ENCODE measurements around the gene XPNPEP2. TPM values are rescaled to one million over a fixed set of nuclear protein-coding genes. Genes with fewer than 3 reads are reported as not detected.

XPNPEP2 gene
- total RNA-seq, 6 experiments from 2014 or later = 2.9 to 30.7 (median 16.5) TPM

GRCh38 chrX:129785160-129785947, 46.6 kb downstream of the XPNPEP2 start:
- TF ChIP-seq POLR2A (IDR thresholded peaks at IDR 0.05) = no peak
- TF ChIP-seq CTCF (IDR thresholded peaks at IDR 0.05) = no peak
- Histone ChIP-seq H3K27ac (no peak overlapping the region), H3K36me3 (no peaks in the 10 kb centered on the region), H3K4me1 (no peaks in the 10 kb centered on the region), H3K27me3 (no peaks in the 10 kb centered on the region), H3K4me3 (no peak overlapping the region), H3K9me3 (no peaks in the 10 kb centered on the region)
- intact Hi-C loops (cut with DNase I) = no loop called here
- ATAC-seq (no peak), DNase-seq (no peak)
- 51% methylated on average over 9 of the region's 11 CpGs for WGBS (ENCODE audit: insufficient coverage, low coverage, low lambda C conversion rate, missing lambda C conversion rate)

- ATAC-seq = peak in 1 of 4 donors; percentile 24
- H3K27ac ChIP-seq = no peak overlapping the region
- no peaks in the 10 kb centered on the region for H3K27me3 ChIP-seq
- H3K36me3 ChIP-seq = no peaks in the 10 kb centered on the region
- H3K4me3 ChIP-seq = no peak overlapping the region
- WGBS (ENCODE audit: insufficient coverage, low coverage, low lambda C conversion rate, missing lambda C conversion rate) = 75% methylated on average over 1 of the region's 3 CpGs
- no peaks in the 10 kb centered on the region for H3K9me3 ChIP-seq
- no peak for TF ChIP-seq POLR2A (IDR thresholded peaks at IDR 0.05)
- TF ChIP-seq CTCF (IDR thresholded peaks at IDR 0.05) = no peak
- H3K4me1 ChIP-seq = no peaks in the 10 kb centered on the region
- no peak for DNase-seq
- intact Hi-C loops (cut with DNase I) = no loop called here
Measured at GRCh38 chrX:129786210-129786651, 47.5 kb downstream of the XPNPEP2 start.

GRCh38 chrX:129787336-129788055, 48.7 kb downstream of the XPNPEP2 start:
- WGBS (ENCODE audit: insufficient coverage, low coverage, low lambda C conversion rate, missing lambda C conversion rate) = 59% methylated on average over 6 of the region's 11 CpGs
- DNase-seq (no peak), ATAC-seq (no peak)
- TF ChIP-seq POLR2A (IDR thresholded peaks at IDR 0.05) = no peak
- TF ChIP-seq CTCF (IDR thresholded peaks at IDR 0.05) = no peak
- Histone ChIP-seq H3K36me3 (no peaks in the 10 kb centered on the region), H3K27ac (no peak overlapping the region), H3K9me3 (no peaks in the 10 kb centered on the region), H3K4me1 (no peaks in the 10 kb centered on the region), H3K27me3 (no peaks in the 10 kb centered on the region), H3K4me3 (no peak overlapping the region)
- intact Hi-C loops (cut with DNase I) = no loop called here

- H3K9me3 ChIP-seq = no peaks in the 10 kb centered on the region
- no peaks in the 10 kb centered on the region for H3K4me1 ChIP-seq
- 58% methylated on average over 2 of the region's 6 CpGs for WGBS (ENCODE audit: insufficient coverage, low coverage, low lambda C conversion rate, missing lambda C conversion rate)
- DNase-seq (no peak), ATAC-seq (no peak)
- intact Hi-C loops (cut with DNase I) = no loop called here
- TF ChIP-seq POLR2A (IDR thresholded peaks at IDR 0.05) (no peak), CTCF (IDR thresholded peaks at IDR 0.05) (no peak)
- H3K4me3 ChIP-seq = no peak overlapping the region
- no peaks in the 10 kb centered on the region for H3K36me3 ChIP-seq
- no peaks in the 10 kb centered on the region for H3K27me3 ChIP-seq
- H3K27ac ChIP-seq = no peak overlapping the region
Measured at GRCh38 chrX:129788527-129788926, 49.7 kb downstream of the XPNPEP2 start.
